Measurements from ENCODE around the gene TEKT1.
"Not testable (repeated sequence)": the region's sequence is repeated elsewhere in the genome, so short reads cannot be mapped to it uniquely, and the experiment has no call there.

Gene TEKT1

GRCh38 chr17:6831661-6832263 is at the start of gene TEKT1:
Gene TEKT1, minus strand, starts transcription at chr17:6831729. Its CDS starts 1,353 bp downstream, at chr17:6830376.
- peak; percentile 5 for DNase-seq

GRCh38 chr17:6879221-6879975 is 47.9 kb upstream of the TEKT1 start:
- not testable (repeated sequence) for DNase-seq

DNA sequence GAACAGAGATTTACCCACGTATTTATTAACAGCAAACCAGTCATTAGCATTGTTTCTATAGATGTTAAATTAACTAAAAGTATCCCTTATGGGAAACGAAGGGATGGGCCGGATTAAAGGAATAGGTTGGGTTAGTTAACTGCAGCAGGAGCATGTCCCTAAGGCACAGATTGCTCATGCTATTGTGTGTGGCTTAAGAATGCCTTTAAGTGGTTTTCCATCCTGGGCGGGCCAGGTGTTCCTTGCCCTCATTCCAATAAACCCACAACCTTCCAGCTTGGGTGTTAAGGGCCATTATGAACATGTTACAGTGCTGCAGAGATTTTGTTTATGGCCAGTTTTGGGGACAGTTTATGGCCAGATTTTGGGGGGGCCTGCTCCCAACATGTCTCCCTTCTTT is 43.7 kb upstream of the TEKT1 start:
- DNase-seq, result not testable (repeated sequence)

DNA sequence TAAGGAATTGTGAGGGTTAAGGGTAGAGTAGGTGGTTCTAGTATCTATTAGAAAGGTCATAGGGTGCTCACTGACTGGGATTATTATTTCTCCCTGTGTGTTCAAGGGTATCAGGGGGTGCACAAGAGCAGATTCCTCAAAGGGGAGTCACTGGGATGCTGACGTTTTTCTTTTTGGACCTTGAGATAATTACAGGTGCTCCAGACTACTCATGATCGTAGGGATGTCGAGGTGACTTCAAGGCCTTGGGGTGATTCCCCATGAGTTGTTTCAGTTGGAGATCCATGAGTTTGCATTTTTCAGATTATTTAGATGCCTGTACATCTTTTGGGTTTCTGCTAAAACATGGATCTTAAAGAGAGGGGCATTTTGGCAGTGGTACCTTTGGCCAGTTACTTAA is 41.4 kb upstream of the TEKT1 start:
- DNase-seq, result no peak

- no peak for DNase-seq
Measured at GRCh38 chr17:6870841-6871240, 39.3 kb upstream of the TEKT1 start.

GRCh38 chr17:6868582-6868981 is 37.1 kb upstream of the TEKT1 start:
- DNase-seq, result no peak

DNA sequence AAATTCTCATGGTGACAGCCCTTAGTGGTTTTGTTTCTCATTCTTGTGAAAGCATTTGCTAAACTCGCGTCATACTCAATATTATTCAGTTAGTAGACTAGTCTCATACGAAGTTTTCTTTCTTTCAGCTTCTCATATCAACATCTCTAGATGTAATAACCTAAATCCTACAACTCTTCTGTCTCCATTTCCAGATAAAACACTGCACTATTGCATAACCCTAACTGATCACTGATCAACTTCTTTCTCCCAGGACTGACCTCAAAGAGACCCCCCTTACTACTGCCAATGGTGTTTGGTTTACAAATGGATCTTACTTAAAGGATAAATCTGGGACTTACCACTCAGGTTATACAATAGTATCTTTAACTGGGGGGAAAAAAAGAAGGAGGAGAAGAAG is 36.3 kb upstream of the TEKT1 start:
- DNase-seq, result no peak

GRCh38 chr17:6862825-6863224 is 31.3 kb upstream of the TEKT1 start:
- no peak for DNase-seq

GRCh38 chr17:6862122-6862521 is 30.6 kb upstream of the TEKT1 start:
- no peak for DNase-seq

- DNase-seq, result no peak
Measured at GRCh38 chr17:6857904-6858303, 26.4 kb upstream of the TEKT1 start.

GRCh38 chr17:6857336-6857735 is 25.8 kb upstream of the TEKT1 start:
- no peak for DNase-seq

DNA sequence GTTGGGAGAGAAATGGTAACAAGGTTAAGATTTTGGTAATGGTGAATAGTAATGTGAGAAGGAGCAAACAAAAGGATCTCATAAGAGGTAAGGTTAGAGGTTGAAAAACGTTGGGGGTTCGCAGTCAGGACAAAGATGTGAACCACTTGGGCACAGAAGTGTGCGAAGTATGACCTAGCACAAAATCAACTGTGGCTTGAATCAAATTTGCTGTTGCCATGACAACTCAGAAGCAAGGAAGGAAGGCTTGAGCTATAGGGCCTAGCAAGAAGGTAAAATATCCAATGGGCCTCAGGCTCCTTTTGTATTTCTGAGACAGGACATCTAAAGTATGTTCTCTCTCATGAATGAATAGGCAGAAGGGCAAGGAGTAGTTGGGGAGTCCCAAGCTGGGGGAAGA is 24.5 kb upstream of the TEKT1 start:
- DNase-seq, result no peak

GRCh38 chr17:6853764-6854442 is 22.4 kb upstream of the TEKT1 start:
- no peak for DNase-seq

DNA sequence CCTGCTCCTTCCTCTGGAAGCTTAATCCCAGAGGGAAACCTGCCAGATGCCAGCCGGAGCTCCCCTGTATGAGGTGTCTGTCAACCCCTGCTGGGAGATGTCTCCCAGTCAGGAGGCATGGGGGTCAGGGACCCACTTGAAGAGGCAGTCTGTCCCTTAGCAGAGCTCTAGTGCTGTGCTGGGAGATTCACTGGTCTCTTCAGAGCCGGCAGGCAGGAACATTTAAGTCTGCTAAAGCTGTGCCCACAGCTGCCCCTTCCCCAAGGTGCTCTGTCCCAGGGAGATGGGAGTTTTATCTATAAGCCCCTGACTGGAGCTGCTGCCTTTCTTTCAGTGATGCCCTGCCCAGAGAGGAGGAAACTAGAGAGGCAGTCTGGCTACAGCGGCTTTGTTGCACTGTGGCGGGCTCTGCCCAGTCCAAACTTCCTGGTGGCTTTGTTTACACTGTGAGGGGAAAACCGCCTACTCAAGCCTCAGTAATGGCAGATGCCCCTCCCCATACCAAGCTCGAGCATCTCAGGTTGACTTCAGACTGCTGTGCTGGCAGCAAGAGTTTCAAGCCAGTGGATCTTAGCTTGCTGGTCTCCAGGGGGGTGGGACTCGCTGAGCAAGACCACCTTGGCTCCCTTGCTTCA is 17.1 kb upstream of the TEKT1 start:
- not testable (repeated sequence) for DNase-seq

DNA sequence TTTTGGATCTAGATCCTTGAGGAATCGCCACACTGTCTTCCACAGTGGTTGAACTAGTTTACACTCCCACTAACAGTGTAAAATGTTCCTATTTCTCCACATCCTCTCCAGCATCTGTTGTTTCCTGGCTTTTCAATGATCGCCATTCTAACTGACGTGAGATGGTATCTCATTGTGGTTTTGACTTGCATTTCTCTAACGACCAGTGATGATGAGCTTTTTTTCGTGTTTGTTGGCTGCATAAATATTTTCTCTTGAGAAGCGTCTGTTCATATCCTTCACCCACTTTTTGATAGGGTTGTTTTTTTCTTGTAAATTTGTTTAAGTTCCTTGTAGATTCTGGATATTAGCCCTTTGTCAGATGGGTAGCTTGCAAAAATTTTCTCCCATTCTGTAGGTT is 14.6 kb upstream of the TEKT1 start:
- DNase-seq, result not testable (repeated sequence)

- DNase-seq, result not testable (repeated sequence)
Measured at GRCh38 chr17:6844406-6844805, 12.9 kb upstream of the TEKT1 start.

- DNase-seq, result peak; percentile 40
Measured at GRCh38 chr17:6843241-6843880, 11.8 kb upstream of the TEKT1 start.

- DNase-seq, result not testable (repeated sequence)
Measured at GRCh38 chr17:6841769-6842168, 10.2 kb upstream of the TEKT1 start.

DNA sequence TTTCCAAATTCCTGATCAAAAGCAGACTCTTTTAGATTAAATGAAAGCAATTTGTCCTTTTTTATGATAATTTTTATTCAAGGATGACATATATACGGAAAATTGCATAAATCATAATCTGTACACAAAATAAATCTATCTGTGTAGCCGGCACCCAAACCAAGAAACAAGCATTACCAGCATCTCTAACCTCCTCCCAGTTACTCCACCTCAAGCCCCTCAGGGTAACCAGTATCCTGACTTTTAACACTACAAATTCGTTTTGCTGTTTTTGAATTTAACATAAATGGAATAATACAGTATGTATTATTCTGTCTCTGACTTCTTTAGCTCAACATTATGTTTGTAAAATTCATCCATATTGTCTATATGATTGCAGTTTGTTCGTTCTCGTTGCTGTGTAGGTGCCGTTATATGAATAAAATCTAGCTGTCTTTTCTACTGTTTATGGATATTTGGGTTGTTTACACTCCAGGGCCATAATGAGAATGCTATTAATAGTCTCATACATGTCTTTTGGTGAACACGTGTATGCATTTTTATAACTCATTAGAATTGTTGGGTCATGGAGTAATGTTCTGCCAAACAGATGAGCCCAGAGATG is 1.0 kb downstream of the TEKT1 start:
- DNase-seq, result no peak

- DNase-seq, result peak; percentile 88
Measured at GRCh38 chr17:6823011-6823442, 8.5 kb downstream of the TEKT1 start.

DNA sequence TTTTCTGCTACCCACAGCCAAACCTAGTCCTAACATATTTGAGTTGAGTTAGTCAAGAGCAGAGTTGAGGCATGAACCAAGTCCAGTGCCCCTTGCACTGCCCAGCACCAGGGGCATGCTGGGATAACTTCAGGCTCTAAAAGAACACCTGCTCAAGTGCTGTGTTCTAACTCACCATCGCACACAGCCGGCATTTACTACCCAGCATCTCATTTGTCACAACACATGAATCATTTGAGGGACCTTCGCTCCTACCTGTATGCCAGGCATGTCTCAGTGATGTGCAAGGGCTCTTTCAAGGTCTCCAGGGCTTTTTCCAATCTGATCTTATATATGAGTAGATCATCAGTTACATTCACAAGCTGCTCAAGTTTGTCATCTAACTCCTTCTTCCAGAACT is 12.6 kb downstream of the TEKT1 start:
- no peak for DNase-seq

DNA sequence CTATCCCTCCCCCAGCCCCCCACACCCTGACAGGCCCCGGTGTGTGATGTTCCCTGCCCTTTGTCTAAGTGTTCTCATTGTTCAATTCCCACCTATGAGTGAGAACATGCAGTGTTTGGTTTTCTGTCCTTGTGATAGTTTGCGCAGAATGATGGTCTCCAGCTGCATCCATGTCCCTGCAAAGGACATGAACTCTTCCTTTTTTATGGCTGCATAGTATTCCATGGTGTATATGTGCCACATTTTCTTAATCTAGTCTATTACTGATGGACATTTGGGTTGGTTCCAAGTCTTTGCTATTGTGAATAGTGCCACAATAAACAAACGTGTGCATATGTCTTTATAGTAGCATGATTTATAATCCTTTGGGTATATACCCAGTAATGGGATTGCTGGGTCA is 15.2 kb downstream of the TEKT1 start:
- not testable (repeated sequence) for DNase-seq

DNA sequence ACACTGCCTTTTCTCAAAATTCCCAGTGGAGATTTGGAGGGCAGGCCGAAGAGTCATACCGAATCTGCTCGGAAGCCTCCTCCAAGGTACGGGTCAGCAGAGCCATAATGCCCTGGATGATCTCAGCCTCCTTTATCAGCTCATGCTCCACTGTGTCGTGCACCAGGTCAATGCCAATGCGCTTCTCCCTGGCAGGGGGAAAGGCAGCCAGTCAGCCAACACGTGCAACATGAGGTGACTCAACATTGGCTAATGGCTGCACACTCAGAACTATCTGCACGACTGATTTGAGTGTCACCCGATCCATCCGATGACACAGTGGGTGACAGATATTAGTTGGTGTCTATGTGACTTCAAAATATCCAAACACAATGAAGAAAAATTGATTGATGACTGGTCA is 15.8 kb downstream of the TEKT1 start:
- DNase-seq, result no peak
